Esophagus squamous epithelium (tissue), 5 donors: ENCODE measurements around the gene CTNNA3. TPM values are rescaled to one million over a fixed set of nuclear protein-coding genes. Genes with fewer than 3 reads are reported as not detected.

ENCODE experiments used
- DNase-seq: peaks from one replicate; lab custom pipeline; 2025; lab: John Stamatoyannopoulos, UW
- H3K27ac ChIP-seq, 4 donors: fragments of 200-600 bp; sonication (generic); one replicate each; pipeline ENCODE4 v1.5.1; 2016 to 2019; ENCODE audit warnings: mild to moderate bottlenecking in 1 of 4
- H3K27me3 ChIP-seq, 4 donors: fragments of 200-600 bp; sonication (generic); 1 replicate in 3 of 4; 2 replicates in 1 of 4; pipeline versions ENCODE4 v1.5.1 to v1.6.0; 2017 to 2021; ENCODE audit warnings: antibody characterized with exemption in 1 of 4
- H3K36me3 ChIP-seq, 3 donors: fragments of 200-600 bp; sonication (generic); one replicate each; pipeline ENCODE4 v1.5.1; 2016 to 2019
- H3K4me1 ChIP-seq, 3 donors: fragments of 200-600 bp; sonication (generic); one replicate each; pipeline ENCODE4 v1.5.1; 2017 to 2019
- H3K4me3 ChIP-seq, 4 donors: fragments of 200-600 bp; sonication (generic); 1 replicate in 3 of 4; 2 replicates in 1 of 4; pipeline ENCODE4 v1.5.1; 2016 to 2019; ENCODE audit warnings: mild to moderate bottlenecking in 2 of 4, moderate library complexity in 1 of 4
- H3K9me3 ChIP-seq, 3 donors: fragments of 200-600 bp; sonication (generic); one replicate each; pipeline ENCODE4 v1.5.1; 2016 to 2019
- CTCF ChIP-seq, 6 experiments: fragments of 450-650 bp in 4 of 6; fragments of 200-600 bp in 2 of 6; sonication (generic) in 2 of 6; IDR thresholded peaks; one replicate each; pipeline ENCODE4 v1.5.1; 2016 to 2019; ENCODE audit warnings: antibody characterized with exemption in 6 of 6, mild to moderate bottlenecking in 4 of 6, moderate library complexity in 4 of 6
- POLR2A ChIP-seq, 4 donors: fragments of 450-650 bp; IDR thresholded peaks; one replicate each; pipeline ENCODE4 v1.6.1; 2017; ENCODE audit warnings: antibody characterized with exemption in 4 of 4, mild to moderate bottlenecking in 4 of 4, moderate library complexity in 3 of 4
- WGBS, 2 donors: methylation state at CpG; one replicate each; pipeline ENCODE4 v1.1.5; 2018; 5-methylcytosine and 5-hydroxymethylcytosine counted together
- intact Hi-C: fragments of 100-400 bp; cut with DNase I; formaldehyde crosslinking; loops from one replicate; pipeline ENCODE4 v1.15.0; 2022
- total RNA-seq, 4 donors: library from RNA; depleted of rRNA; stranded (reverse); fragments of >200 nt; gene quantifications; one replicate each; pipeline ENCODE4 v1.1.0, GENCODE V29; 2016
- donor health status: DM: yes; HTN: yes; CAD: no.

Gene CTNNA3
- total RNA-seq, 4 donors from 2014 or later: 0.29 to 1.9 (median 0.61) TPM; not detected in 1

- DNase-seq: no peak
- no peak for TF ChIP-seq CTCF (IDR thresholded peaks at IDR 0.05)
- no peak for TF ChIP-seq POLR2A (IDR thresholded peaks at IDR 0.05)
- Histone ChIP-seq H3K9me3 (no peaks in the 10 kb centered on the region), H3K36me3 (no peaks in the 10 kb centered on the region), H3K27ac (no peak overlapping the region), H3K27me3 (no peaks in the 10 kb centered on the region), H3K4me1 (no peaks in the 10 kb centered on the region), H3K4me3 (no peak overlapping the region)
- intact Hi-C loops: no loop called here
Observed at GRCh38 chr10:66466622-66467021, 1229.4 kb downstream of the CTNNA3 start.

- H3K36me3 ChIP-seq: no peaks in the 10 kb centered on the region
- H3K4me1 ChIP-seq: no peaks in the 10 kb centered on the region
- no peak for TF ChIP-seq CTCF (IDR thresholded peaks at IDR 0.05)
- no peak for TF ChIP-seq POLR2A (IDR thresholded peaks at IDR 0.05)
- intact Hi-C loops: no loop called here
- H3K9me3 ChIP-seq: no peaks in the 10 kb centered on the region
- no peak overlapping the region for H3K4me3 ChIP-seq
- 60 to 65% methylated on average over 3 of the region's 3 CpGs for WGBS, 2 donors
- no peak overlapping the region for H3K27ac ChIP-seq
- DNase-seq: no peak
- H3K27me3 ChIP-seq: no peaks in the 10 kb centered on the region
Observed at GRCh38 chr10:66463611-66464010, 1232.4 kb downstream of the CTNNA3 start.

DNA sequence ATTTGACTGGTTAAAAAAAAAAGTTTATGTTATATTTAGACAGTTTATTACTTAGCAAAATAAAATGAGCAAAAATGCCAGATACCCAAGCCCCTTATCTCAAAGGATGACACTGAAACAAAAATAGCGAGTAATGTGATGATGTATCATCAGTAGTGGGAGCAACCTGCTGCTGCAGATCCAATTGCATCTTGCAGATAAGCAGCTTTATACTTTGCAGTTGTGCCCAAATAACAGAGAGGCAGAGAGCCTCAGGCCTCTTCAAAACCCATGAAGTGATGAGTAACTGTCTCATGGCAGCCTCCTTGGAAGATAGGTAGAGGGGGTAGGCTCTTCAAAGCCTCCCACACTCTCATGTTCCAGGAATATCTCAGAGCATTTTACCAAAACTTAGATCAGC, 1238.4 kb downstream of the CTNNA3 start:
- DNase-seq: no peak
- H3K27ac ChIP-seq: no peak overlapping the region
- H3K4me3 ChIP-seq: no peak overlapping the region
- WGBS, 2 donors: 80 to 89% methylated on average over 1 of the region's 1 CpG
- peaks cover 0 to 10% (median 0%) of the 10 kb centered on the region in 3 donors for H3K9me3 ChIP-seq
- H3K36me3 ChIP-seq: no peaks in the 10 kb centered on the region
- H3K27me3 ChIP-seq: no peaks in the 10 kb centered on the region
- no peaks in the 10 kb centered on the region for H3K4me1 ChIP-seq
- intact Hi-C loops: no loop called here
- TF ChIP-seq CTCF (IDR thresholded peaks at IDR 0.05) (no peak), POLR2A (IDR thresholded peaks at IDR 0.05) (no peak)

GRCh38 chr10:66455304-66455703, 1240.7 kb downstream of the CTNNA3 start:
- intact Hi-C loops: no loop called here
- WGBS, 2 donors: 61 to 70% methylated on average over 2 of the region's 2 CpGs
- TF ChIP-seq POLR2A (IDR thresholded peaks at IDR 0.05) (no peak), CTCF (IDR thresholded peaks at IDR 0.05) (no peak)
- no peak overlapping the region for H3K4me3 ChIP-seq
- DNase-seq: no peak
- H3K4me1 ChIP-seq: no peaks in the 10 kb centered on the region
- no peak overlapping the region for H3K27ac ChIP-seq
- peaks cover 0 to 10% (median 0%) of the 10 kb centered on the region in 3 donors for H3K9me3 ChIP-seq
- H3K27me3 ChIP-seq: no peaks in the 10 kb centered on the region
- no peaks in the 10 kb centered on the region for H3K36me3 ChIP-seq

DNA sequence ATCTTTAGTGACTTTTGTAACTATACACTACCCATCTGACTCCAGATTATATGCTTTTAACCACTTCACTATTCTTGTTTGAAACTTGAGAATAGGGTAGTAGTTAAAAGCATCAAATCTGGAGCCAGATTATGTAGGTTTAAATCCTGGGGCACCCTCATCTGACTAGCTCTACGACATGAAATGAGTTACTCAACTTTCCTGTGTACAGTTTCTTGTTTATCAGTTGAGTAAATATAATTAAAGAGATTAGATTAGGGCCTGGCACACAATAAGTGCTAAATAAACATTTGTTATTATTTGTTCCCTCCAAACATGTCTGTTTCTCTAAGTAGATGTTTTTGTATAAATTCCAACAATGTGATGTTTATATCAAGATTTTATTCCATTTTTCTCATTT, 1255.4 kb downstream of the CTNNA3 start:
- Histone ChIP-seq H3K27ac (no peak overlapping the region), H3K4me1 (no peaks in the 10 kb centered on the region), H3K9me3 (peaks cover 0 to 11% (median 0%) of the 10 kb centered on the region in 3 donors), H3K36me3 (no peaks in the 10 kb centered on the region), H3K4me3 (no peak overlapping the region), H3K27me3 (no peaks in the 10 kb centered on the region)
- no peak for DNase-seq
- intact Hi-C loops: no loop called here
- TF ChIP-seq POLR2A (IDR thresholded peaks at IDR 0.05): no peak
- no peak for TF ChIP-seq CTCF (IDR thresholded peaks at IDR 0.05)
- WGBS, 2 donors: 24 to 35% methylated on average over 1 of the region's 1 CpG
